HG02840 (cell line): ENCODE data around the gene EXOC4.
"Not testable (repeated sequence)": the region's sequence is repeated elsewhere in the genome, so short reads cannot be mapped to it uniquely, and the experiment has no call there.

Experiments used
- ATAC-seq: cut with Tn5 transposase; IDR thresholded peaks from one replicate; pipeline ENCODE4 v1.9.1; 2021; ENCODE audit warnings: mild to moderate bottlenecking, moderate library complexity, moderate number of reproducible peaks; ENCODE audit not compliant: unreplicated experiment, low FRiP score

EXOC4 gene

GRCh38 chr7:133310232-133310862 lies 57.5 kb downstream of the EXOC4 start:
- no peak for ATAC-seq

- ATAC-seq, result no peak
Observed at GRCh38 chr7:133313575-133313974, 60.7 kb downstream of the EXOC4 start.

GRCh38 chr7:133314084-133314483 lies 61.2 kb downstream of the EXOC4 start:
- ATAC-seq, result no peak

GRCh38 chr7:133315332-133316040 lies 62.6 kb downstream of the EXOC4 start:
- no peak for ATAC-seq

GRCh38 chr7:133319842-133320241 lies 67.0 kb downstream of the EXOC4 start:
- ATAC-seq, result no peak

GRCh38 chr7:133320891-133321290 lies 68.0 kb downstream of the EXOC4 start:
- ATAC-seq, result no peak

- not testable (repeated sequence) for ATAC-seq
Observed at GRCh38 chr7:133321366-133321765, 68.5 kb downstream of the EXOC4 start.

GRCh38 chr7:133326745-133327144 lies 73.9 kb downstream of the EXOC4 start:
- ATAC-seq, result not testable (repeated sequence)

- not testable (repeated sequence) for ATAC-seq
Observed at GRCh38 chr7:133328021-133328420, 75.1 kb downstream of the EXOC4 start.

- ATAC-seq, result no peak
Observed at GRCh38 chr7:133330085-133330484, 77.2 kb downstream of the EXOC4 start.

GRCh38 chr7:133331861-133332260 lies 79.0 kb downstream of the EXOC4 start:
- no peak for ATAC-seq

- no peak for ATAC-seq
Observed at GRCh38 chr7:133339772-133340171, 86.9 kb downstream of the EXOC4 start.

- ATAC-seq, result no peak
Observed at GRCh38 chr7:133344275-133344674, 91.4 kb downstream of the EXOC4 start.

GRCh38 chr7:133345690-133346421 lies 93.0 kb downstream of the EXOC4 start:
- no peak for ATAC-seq

- no peak for ATAC-seq
Observed at GRCh38 chr7:133348250-133348649, 95.4 kb downstream of the EXOC4 start.

- no peak for ATAC-seq
Observed at GRCh38 chr7:133349101-133349500, 96.2 kb downstream of the EXOC4 start.

- no peak for ATAC-seq
Observed at GRCh38 chr7:133352430-133352829, 99.6 kb downstream of the EXOC4 start.

- ATAC-seq, result no peak
Observed at GRCh38 chr7:133353775-133354174, 100.9 kb downstream of the EXOC4 start.

- ATAC-seq, result no peak
Observed at GRCh38 chr7:133354546-133355324, 101.9 kb downstream of the EXOC4 start.

- no peak for ATAC-seq
Observed at GRCh38 chr7:133355325-133355708, 102.4 kb downstream of the EXOC4 start.

GRCh38 chr7:133355822-133356221 lies 102.9 kb downstream of the EXOC4 start:
- no peak for ATAC-seq
